Stomach (tissue), 9 donors: ENCODE results near the gene RNASET2. TPM values are rescaled to one million over a fixed set of nuclear protein-coding genes. Genes with fewer than 3 reads are reported as not detected.

Experiments used
- DNase-seq, 2 donors: peaks; one replicate each; pipeline versions ENCODE4 v3.0.0 to v3.0.0-alpha.2; 2013 to 2019
- H3K27ac ChIP-seq, 5 donors: fragments of 200-600 bp in 4 of 5; sonication (generic) in 4 of 5; one replicate each; pipeline ENCODE4 v1.5.1; 2013 to 2019; ENCODE audit warnings: mild to moderate bottlenecking in 1 of 5, moderate library complexity in 1 of 5
- H3K27me3 ChIP-seq, 3 donors: fragments of 200-600 bp; sonication (generic); one replicate each; pipeline ENCODE4 v1.5.1; 2017 to 2019; ENCODE audit warnings: mixed run types in 1 of 3
- H3K36me3 ChIP-seq, 4 donors: fragments of 200-600 bp; sonication (generic); 1 replicate in 3 of 4; 2 replicates in 1 of 4; pipeline ENCODE4 v1.5.1; 2016 to 2019
- H3K4me1 ChIP-seq, 4 donors: fragments of 200-600 bp; sonication (generic); one replicate each; pipeline ENCODE4 v1.5.1; 2016 to 2019
- H3K4me3 ChIP-seq, 4 donors: fragments of 200-600 bp; sonication (generic) in 3 of 4; one replicate each; pipeline ENCODE4 v1.5.1; 2016 to 2019; ENCODE audit warnings: mild to moderate bottlenecking in 1 of 4
- H3K9me3 ChIP-seq, 4 donors: fragments of 200-600 bp; sonication (generic); one replicate each; pipeline ENCODE4 v1.5.1; 2016 to 2019
- CTCF ChIP-seq, 7 experiments: fragments of 450-650 bp in 4 of 7; fragments of 200-600 bp in 3 of 7; sonication (generic) in 3 of 7; IDR thresholded peaks; one replicate each; pipeline ENCODE4 v1.5.1; 2016 to 2019; ENCODE audit warnings: antibody characterized with exemption in 7 of 7, control low read depth in 2 of 7, mild to moderate bottlenecking in 1 of 7
- EP300 ChIP-seq: sonication (generic); formaldehyde crosslinking; IDR thresholded peaks from one replicate; pipeline ENCODE4 v1.6.1; 2017; ENCODE audit warnings: antibody characterized with exemption
- POLR2A ChIP-seq, 4 donors: fragments of 450-650 bp; IDR thresholded peaks; one replicate each; pipeline ENCODE4 v1.6.1; 2016; ENCODE audit warnings: antibody characterized with exemption in 4 of 4, control low read depth in 2 of 4, mild to moderate bottlenecking in 1 of 4, moderate library complexity in 1 of 4
- POLR2AphosphoS5 ChIP-seq, 3 donors: sonication (generic); formaldehyde crosslinking; IDR thresholded peaks; one replicate each; pipeline ENCODE4 v1.6.1; 2016; ENCODE audit warnings: antibody characterized with exemption in 3 of 3
- WGBS, 5 donors: extraction: QIAGEN DNeasy Blood & Tissue Kit in 3 of 5; methylation state at CpG; one replicate each; pipeline versions ENCODE4 v1.1.5 to v1.1.7; 2013 to 2018; 5-methylcytosine and 5-hydroxymethylcytosine counted together
- intact Hi-C: fragments of 100-400 bp; cut with DNase I; formaldehyde crosslinking; loops from one replicate; pipeline ENCODE4 v1.15.1; 2023; ENCODE audit warnings: low total_unique reads
- polyA plus RNA-seq, 3 donors: library from polyadenylated mRNA; stranded (reverse); fragments of 200-250 nt; gene quantifications; one replicate each; pipeline ENCODE4 v1.2.3, GENCODE V29; 2013
- total RNA-seq, 5 donors: library from RNA; depleted of rRNA; stranded (reverse); fragments of >200 nt; gene quantifications; one replicate each; pipeline versions ENCODE4 v1.1.0 to v1.2.3, GENCODE V29; 2014 to 2016
- donor health status: healthy with polysubstance abuse.
- donor health status: Bipolar disorder and iron deficiency.
- donor health status: healthy.

Gene RNASET2
- total and polyA plus RNA-seq, 8 donors = 13.4 to 340 (median 86.3) TPM

- WGBS, 5 donors = 77 to 88% (median 81%) methylated on average over 4 of the region's 4 CpGs
- intact Hi-C loops = no loop called here
- H3K27me3 ChIP-seq = no peaks in the 10 kb centered on the region
- no peaks in the 10 kb centered on the region for H3K9me3 ChIP-seq
- H3K27ac ChIP-seq = no peak overlapping the region
- TF ChIP-seq EP300 (no peak), POLR2AphosphoS5 (IDR thresholded peaks at IDR 0.05) (no peak)
- DNase-seq = no peak
- peaks cover 18 to 92% (median 81%) of the 10 kb centered on the region in 4 donors for H3K36me3 ChIP-seq
- peaks cover 0 to 3% (median 0%) of the 10 kb centered on the region in 4 donors for H3K4me1 ChIP-seq
- H3K4me3 ChIP-seq = no peak overlapping the region
Measured at GRCh38 chr6:166939345-166939744, 17.0 kb downstream of the RNASET2 start.

GRCh38 chr6:166938704-166939103 is 17.6 kb downstream of the RNASET2 start:
- intact Hi-C loops = no loop called here
- TF ChIP-seq POLR2AphosphoS5 (IDR thresholded peaks at IDR 0.05) (no peak), POLR2A (IDR thresholded peaks at IDR 0.05) (no peak), CTCF (IDR thresholded peaks at IDR 0.05) (no peak), EP300 (no peak)
- Histone ChIP-seq H3K9me3 (no peaks in the 10 kb centered on the region), H3K36me3 (peaks cover 18 to 93% (median 82%) of the 10 kb centered on the region in 4 donors), H3K4me3 (no peak overlapping the region), H3K27ac (no peak overlapping the region), H3K27me3 (no peaks in the 10 kb centered on the region), H3K4me1 (peaks cover 0 to 5% (median 0%) of the 10 kb centered on the region in 4 donors)
- DNase-seq = no peak
- 94 to 99% (median 96%) methylated on average over 8 of the region's 8 CpGs for WGBS, 5 donors

- Histone ChIP-seq H3K27ac (no peak overlapping the region), H3K27me3 (no peaks in the 10 kb centered on the region), H3K36me3 (peaks cover 18 to 93% (median 82%) of the 10 kb centered on the region in 4 donors), H3K4me3 (no peak overlapping the region), H3K4me1 (peaks cover 0 to 5% (median 0%) of the 10 kb centered on the region in 4 donors), H3K9me3 (no peaks in the 10 kb centered on the region)
- 92 to 95% (median 93%) methylated on average over 12 of the region's 12 CpGs for WGBS, 5 donors
- intact Hi-C loops = no loop called here
- no peak for DNase-seq
- no peak for TF ChIP-seq EP300
Measured at GRCh38 chr6:166938150-166938549, 18.2 kb downstream of the RNASET2 start.

- peaks cover 18 to 93% (median 83%) of the 10 kb centered on the region in 4 donors for H3K36me3 ChIP-seq
- no peaks in the 10 kb centered on the region for H3K27me3 ChIP-seq
- no peak overlapping the region for H3K4me3 ChIP-seq
- H3K9me3 ChIP-seq = no peaks in the 10 kb centered on the region
- no peak for DNase-seq
- H3K27ac ChIP-seq = no peak overlapping the region
- TF ChIP-seq CTCF (IDR thresholded peaks at IDR 0.05) = no peak
- TF ChIP-seq EP300 = no peak
- TF ChIP-seq POLR2AphosphoS5 (IDR thresholded peaks at IDR 0.05) = no peak
- no peak for TF ChIP-seq POLR2A (IDR thresholded peaks at IDR 0.05)
- 76 to 94% (median 91%) methylated on average over 8 of the region's 8 CpGs for WGBS, 5 donors
- H3K4me1 ChIP-seq = peaks cover 0 to 5% (median 0%) of the 10 kb centered on the region in 4 donors
- intact Hi-C loops = no loop called here
Measured at GRCh38 chr6:166937746-166938145, 18.6 kb downstream of the RNASET2 start.

- 66 to 77% (median 67%) methylated on average over 8 of the region's 8 CpGs for WGBS, 5 donors
Measured at GRCh38 chr6:166936079-166936787, 20.1 kb downstream of the RNASET2 start.

More at GRCh38 chr6:166936079-166936787, 20.1 kb downstream of the RNASET2 start:
- intact Hi-C loops = no loop called here
- H3K27ac ChIP-seq = no peak overlapping the region
- H3K27me3 ChIP-seq = no peaks in the 10 kb centered on the region
- H3K36me3 ChIP-seq = peaks cover 18 to 95% (median 90%) of the 10 kb centered on the region in 4 donors
- no peaks in the 10 kb centered on the region for H3K9me3 ChIP-seq
- H3K4me1 ChIP-seq = peaks cover 0 to 5% (median 0%) of the 10 kb centered on the region in 4 donors
- DNase-seq = no peak
- H3K4me3 ChIP-seq = no peak overlapping the region
- no peak for TF ChIP-seq POLR2AphosphoS5 (IDR thresholded peaks at IDR 0.05)
- no peak for TF ChIP-seq CTCF (IDR thresholded peaks at IDR 0.05)
- no peak for TF ChIP-seq POLR2A (IDR thresholded peaks at IDR 0.05)
- no peak for TF ChIP-seq EP300
